ENCODE data around the gene SLC36A4. TPM values are rescaled to one million over a fixed set of nuclear protein-coding genes. Genes with fewer than 3 reads are reported as not detected.

SLC36A4 gene
- total RNA-seq, 1 donor from 2014 or later: 67.6 TPM

- H3K4me2 ChIP-seq: no peak overlapping the region
- H3K36me3 ChIP-seq: no peaks in the 10 kb centered on the region
- H3K27me3 ChIP-seq: no peaks in the 10 kb centered on the region
- no peaks in the 10 kb centered on the region for H3K79me2 ChIP-seq (ENCODE audit: low read depth)
- Mint-ChIP-seq H3K4me3 (no peak overlapping the region), H3K4me1 (no peaks in the 10 kb centered on the region), H3K9me3 (no peaks in the 10 kb centered on the region), H3K27me3 (ENCODE audit: insufficient read depth, low read depth) (peaks cover 3% of the 10 kb centered on the region), H3K36me3 (no peaks in the 10 kb centered on the region), H3K27ac (no peak overlapping the region)
- no peak for TF ChIP-seq EZH2 (IDR thresholded peaks at IDR 0.05)
- TF ChIP-seq, protein P1, sequence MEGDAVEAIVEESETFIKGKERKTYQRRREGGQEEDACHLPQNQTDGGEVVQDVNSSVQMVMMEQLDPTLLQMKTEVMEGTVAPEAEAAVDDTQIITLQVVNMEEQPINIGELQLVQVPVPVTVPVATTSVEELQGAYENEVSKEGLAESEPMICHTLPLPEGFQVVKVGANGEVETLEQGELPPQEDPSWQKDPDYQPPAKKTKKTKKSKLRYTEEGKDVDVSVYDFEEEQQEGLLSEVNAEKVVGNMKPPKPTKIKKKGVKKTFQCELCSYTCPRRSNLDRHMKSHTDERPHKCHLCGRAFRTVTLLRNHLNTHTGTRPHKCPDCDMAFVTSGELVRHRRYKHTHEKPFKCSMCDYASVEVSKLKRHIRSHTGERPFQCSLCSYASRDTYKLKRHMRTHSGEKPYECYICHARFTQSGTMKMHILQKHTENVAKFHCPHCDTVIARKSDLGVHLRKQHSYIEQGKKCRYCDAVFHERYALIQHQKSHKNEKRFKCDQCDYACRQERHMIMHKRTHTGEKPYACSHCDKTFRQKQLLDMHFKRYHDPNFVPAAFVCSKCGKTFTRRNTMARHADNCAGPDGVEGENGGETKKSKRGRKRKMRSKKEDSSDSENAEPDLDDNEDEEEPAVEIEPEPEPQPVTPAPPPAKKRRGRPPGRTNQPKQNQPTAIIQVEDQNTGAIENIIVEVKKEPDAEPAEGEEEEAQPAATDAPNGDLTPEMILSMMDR (IDR thresholded peaks at IDR 0.05): no peak
- TF ChIP-seq EZH2phosphoT487 (IDR thresholded peaks at IDR 0.05): no peak
- no peak overlapping the region for H3K4me3 ChIP-seq
- no peak overlapping the region for H2AFZ ChIP-seq (replicated peaks)
- no peaks in the 10 kb centered on the region for H3K4me1 ChIP-seq
- DNase-seq (ENCODE audit: low spot score): no peak
- H3K27ac ChIP-seq: no peak overlapping the region
- no peaks in the 10 kb centered on the region for H4K20me1 ChIP-seq (ENCODE audit: low read depth)
- H3K9ac ChIP-seq: no peak overlapping the region
- no peaks in the 10 kb centered on the region for H3K9me3 ChIP-seq (ENCODE audit: low read depth)
- no peaks in the 10 kb centered on the region for H3F3A ChIP-seq (ENCODE audit: low read depth)
These were observed 32.1 kb upstream of the SLC36A4 start for GRCh38 chr11:93229876-93230275.

DNA sequence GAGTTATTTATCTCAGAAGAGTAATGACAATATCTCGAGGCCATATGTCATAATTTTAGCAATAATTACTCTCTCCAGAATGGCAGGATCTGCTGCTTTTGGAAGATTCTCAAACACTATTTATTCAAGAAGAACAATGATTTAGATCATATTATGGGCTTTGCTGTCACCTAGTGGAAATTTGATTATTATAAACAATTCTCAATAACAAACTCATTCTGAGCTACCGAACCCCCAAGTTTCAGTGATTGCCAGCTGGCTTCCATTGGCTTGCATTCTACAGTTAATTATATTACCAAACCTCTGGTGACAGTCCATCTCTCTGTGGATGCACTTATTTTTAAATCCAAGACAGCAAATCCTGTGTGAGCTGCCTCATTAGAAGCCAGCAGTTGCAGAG, 27.9 kb upstream of the SLC36A4 start:
- DNase-seq (ENCODE audit: low spot score): no peak
- no peak overlapping the region for H3K4me2 ChIP-seq
- H3K79me2 ChIP-seq (ENCODE audit: low read depth): no peaks in the 10 kb centered on the region
- H3K9me3 ChIP-seq (ENCODE audit: low read depth): no peaks in the 10 kb centered on the region
- H4K20me1 ChIP-seq (ENCODE audit: low read depth): no peaks in the 10 kb centered on the region
- Mint-ChIP-seq H3K4me3 (no peak overlapping the region), H3K4me1 (no peaks in the 10 kb centered on the region), H3K9me3 (no peaks in the 10 kb centered on the region), H3K27ac (no peak overlapping the region), H3K36me3 (no peaks in the 10 kb centered on the region), H3K27me3 (ENCODE audit: insufficient read depth, low read depth) (no peaks in the 10 kb centered on the region)
- no peak overlapping the region for H3K4me3 ChIP-seq
- no peaks in the 10 kb centered on the region for H3K27me3 ChIP-seq
- H3K36me3 ChIP-seq: no peaks in the 10 kb centered on the region
- no peaks in the 10 kb centered on the region for H3F3A ChIP-seq (ENCODE audit: low read depth)
- no peaks in the 10 kb centered on the region for H3K4me1 ChIP-seq
- H3K27ac ChIP-seq: no peak overlapping the region
- TF ChIP-seq EZH2phosphoT487 (IDR thresholded peaks at IDR 0.05) (no peak), EZH2 (IDR thresholded peaks at IDR 0.05) (no peak)
- TF ChIP-seq, protein P1 (IDR thresholded peaks at IDR 0.05): peak; percentile 42
- H2AFZ ChIP-seq (replicated peaks): no peak overlapping the region
- no peak overlapping the region for H3K9ac ChIP-seq

DNA sequence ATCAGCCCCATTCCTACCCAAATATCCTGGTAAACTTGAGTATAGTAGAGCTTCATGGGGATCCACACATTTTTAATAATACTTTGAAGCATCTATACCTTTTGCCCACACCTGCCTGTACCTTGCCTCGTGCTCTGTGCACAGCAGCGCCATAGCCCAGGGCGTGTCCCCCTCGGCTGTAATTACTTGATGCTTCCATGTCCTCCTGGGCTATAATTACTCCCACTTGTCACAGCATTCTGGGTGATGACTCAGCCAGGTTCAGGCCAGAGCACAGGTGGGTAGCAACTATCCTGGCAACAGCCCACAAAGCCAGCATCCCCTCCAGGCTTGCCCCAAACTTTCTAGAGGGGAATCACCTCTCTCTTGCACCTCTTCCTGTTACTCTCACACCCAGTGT, 23.7 kb upstream of the SLC36A4 start:
- Mint-ChIP-seq H3K36me3 (no peaks in the 10 kb centered on the region), H3K27me3 (ENCODE audit: insufficient read depth, low read depth) (peaks cover 2% of the 10 kb centered on the region), H3K4me3 (no peak overlapping the region), H3K4me1 (peaks cover 19% of the 10 kb centered on the region), H3K9me3 (no peaks in the 10 kb centered on the region), H3K27ac (no peak overlapping the region)
- Histone ChIP-seq H3K79me2 (ENCODE audit: low read depth) (no peaks in the 10 kb centered on the region), H3K4me2 (no peak overlapping the region), H3K9me3 (ENCODE audit: low read depth) (no peaks in the 10 kb centered on the region), H3K36me3 (no peaks in the 10 kb centered on the region), H4K20me1 (ENCODE audit: low read depth) (no peaks in the 10 kb centered on the region), H2AFZ (replicated peaks) (no peak overlapping the region), H3K27me3 (no peaks in the 10 kb centered on the region), H3K27ac (no peak overlapping the region), H3K4me3 (no peak overlapping the region), H3K9ac (no peak overlapping the region), H3K4me1 (peaks cover 19% of the 10 kb centered on the region), H3F3A (ENCODE audit: low read depth) (peaks cover 7% of the 10 kb centered on the region)
- no peak for DNase-seq (ENCODE audit: low spot score)
- TF ChIP-seq EZH2phosphoT487 (IDR thresholded peaks at IDR 0.05) (no peak), EZH2 (IDR thresholded peaks at IDR 0.05) (no peak)
- TF ChIP-seq, protein P1 (IDR thresholded peaks at IDR 0.05): no peak
